Small intestine (tissue), 7 donors: ENCODE results near the gene PLCG2. TPM values are rescaled to one million over a fixed set of nuclear protein-coding genes. Genes with fewer than 3 reads are reported as not detected.
"Not testable (repeated sequence)": the region's sequence is repeated elsewhere in the genome, so short reads cannot be mapped to it uniquely, and the experiment has no call there.

ENCODE experiments used
- DNase-seq, 2 donors: peaks; one replicate each; pipeline versions ENCODE4 v3.0.0 to v3.0.0-alpha.2; 2013
- FAIRE-seq: peaks from 2 replicates; lab custom pipeline; 2012; peaks lifted over from hg19 to GRCh38; lab: Jason Lieb, UNC
- H3K27ac ChIP-seq, 3 donors: one replicate each; pipeline ENCODE4 v1.5.1; 2013; ENCODE audit warnings: low read length in 2 of 3, mild to moderate bottlenecking in 2 of 3, control low read depth in 1 of 3, inconsistent platforms in 1 of 3, low read depth in 1 of 3, moderate library complexity in 1 of 3
- H3K27me3 ChIP-seq, 3 donors: one replicate each; pipeline ENCODE4 v1.6.1; 2013; ENCODE audit warnings: low read length in 3 of 3, inconsistent platforms in 1 of 3; ENCODE audit not compliant: control insufficient read depth in 3 of 3, insufficient read depth in 3 of 3
- H3K36me3 ChIP-seq, 3 donors: one replicate each; pipeline ENCODE4 v1.6.1; 2013; ENCODE audit warnings: low read length in 3 of 3, inconsistent platforms in 1 of 3, low read depth in 1 of 3, mild to moderate bottlenecking in 1 of 3, moderate library complexity in 1 of 3; ENCODE audit not compliant: control insufficient read depth in 3 of 3, insufficient read depth in 2 of 3
- H3K4me1 ChIP-seq, 3 donors: one replicate each; pipeline ENCODE4 v1.6.1; 2013; ENCODE audit warnings: low read length in 2 of 3, inconsistent platforms in 1 of 3, low read depth in 1 of 3, mild to moderate bottlenecking in 1 of 3, moderate library complexity in 1 of 3; ENCODE audit not compliant: control insufficient read depth in 3 of 3, insufficient read depth in 2 of 3
- H3K4me3 ChIP-seq, 3 donors: one replicate each; pipeline ENCODE4 v1.5.1; 2013; ENCODE audit warnings: low read length in 3 of 3, control low read depth in 1 of 3, inconsistent platforms in 1 of 3, low read depth in 1 of 3, mild to moderate bottlenecking in 1 of 3, moderate library complexity in 1 of 3
- H3K9me3 ChIP-seq, 2 donors: one replicate each; pipeline ENCODE4 v1.6.1; 2013; ENCODE audit warnings: low read depth in 1 of 2, low read length in 1 of 2; ENCODE audit not compliant: control insufficient read depth in 2 of 2, insufficient read depth in 1 of 2
- WGBS, 3 donors: extraction: QIAGEN DNeasy Blood & Tissue Kit; methylation state at CpG; one replicate each; pipeline ENCODE4 v1.1.7; 2013; 5-methylcytosine and 5-hydroxymethylcytosine counted together
- polyA plus RNA-seq, 4 donors: library from polyadenylated mRNA; stranded (reverse) in 3 of 4; unstranded in 1 of 4; fragments of 200-250 nt in 3 of 4; fragments of 120-200 nt in 1 of 4; gene quantifications; one replicate each; pipeline versions ENCODE4 v1.2.1 to v1.2.3, GENCODE V29; 2013
- donor health status: healthy with polysubstance abuse.
- donor health status: control.
- donor health status: control.
- donor health status: Bipolar disorder and iron deficiency.
- donor health status: healthy.

The PLCG2 gene
- polyA plus RNA-seq, 4 donors = 8.4 to 27.5 (median 12.4) TPM

- Histone ChIP-seq H3K9me3 (no peaks in the 10 kb centered on the region), H3K36me3 (peaks cover 0 to 6% (median 4%) of the 10 kb centered on the region in 3 donors), H3K27ac (peak overlapping the region in 1 of 3 donors; percentile 12), H3K4me3 (no peak overlapping the region), H3K27me3 (no peaks in the 10 kb centered on the region), H3K4me1 (no peaks in the 10 kb centered on the region)
- FAIRE-seq (no peak), DNase-seq (no peak)
- 74 to 97% (median 96%) methylated on average over 3 of the region's 3 CpGs for WGBS, 3 donors
Observed at GRCh38 chr16:81868057-81868748, 89.1 kb downstream of the PLCG2 start.

- no peak overlapping the region for H3K4me3 ChIP-seq
- no peak overlapping the region for H3K27ac ChIP-seq
- FAIRE-seq = no peak
- 81 to 91% (median 85%) methylated on average over 5 of the region's 5 CpGs for WGBS, 3 donors
- H3K27me3 ChIP-seq = no peaks in the 10 kb centered on the region
- no peaks in the 10 kb centered on the region for H3K4me1 ChIP-seq
- H3K36me3 ChIP-seq = peaks cover 0 to 6% (median 4%) of the 10 kb centered on the region in 3 donors
- H3K9me3 ChIP-seq = no peaks in the 10 kb centered on the region
- no peak for DNase-seq
Observed at GRCh38 chr16:81869326-81869725, 90.2 kb downstream of the PLCG2 start.

- 73 to 76% (median 73%) methylated on average over 4 of the region's 4 CpGs for WGBS, 3 donors
Observed at GRCh38 chr16:81873206-81873605, 94.1 kb downstream of the PLCG2 start.

GRCh38 chr16:81873843-81874752, 95.0 kb downstream of the PLCG2 start:
- H3K9me3 ChIP-seq = no peaks in the 10 kb centered on the region
- 15 to 26% (median 16%) methylated on average over 6 of the region's 6 CpGs for WGBS, 3 donors
- no peaks in the 10 kb centered on the region for H3K27me3 ChIP-seq
- H3K27ac ChIP-seq = no peak overlapping the region
- no peaks in the 10 kb centered on the region for H3K4me1 ChIP-seq
- FAIRE-seq (no peak), DNase-seq (peak; percentile 55 to 64)
- H3K4me3 ChIP-seq = no peak overlapping the region
- H3K36me3 ChIP-seq = peaks cover 0 to 6% (median 0%) of the 10 kb centered on the region in 3 donors

More at GRCh38 chr16:81873206-81873605, 94.1 kb downstream of the PLCG2 start:
- Histone ChIP-seq H3K4me1 (no peaks in the 10 kb centered on the region), H3K27me3 (no peaks in the 10 kb centered on the region), H3K27ac (no peak overlapping the region), H3K36me3 (peaks cover 0 to 6% (median 0%) of the 10 kb centered on the region in 3 donors), H3K4me3 (no peak overlapping the region), H3K9me3 (no peaks in the 10 kb centered on the region)
- no peak for FAIRE-seq
- DNase-seq = no peak

- Histone ChIP-seq H3K36me3 (peaks cover 0 to 6% (median 0%) of the 10 kb centered on the region in 3 donors), H3K4me3 (no peak overlapping the region), H3K27me3 (no peaks in the 10 kb centered on the region), H3K27ac (no peak overlapping the region), H3K9me3 (no peaks in the 10 kb centered on the region), H3K4me1 (no peaks in the 10 kb centered on the region)
- DNase-seq (no peak), FAIRE-seq (no peak)
- WGBS, 3 donors = 70 to 82% (median 77%) methylated on average over 5 of the region's 5 CpGs
Observed at GRCh38 chr16:81875461-81875860, 96.4 kb downstream of the PLCG2 start.

GRCh38 chr16:81876273-81876900, 97.3 kb downstream of the PLCG2 start:
- Histone ChIP-seq H3K4me1 (no peaks in the 10 kb centered on the region), H3K36me3 (peaks cover 0 to 6% (median 2%) of the 10 kb centered on the region in 3 donors), H3K9me3 (no peaks in the 10 kb centered on the region), H3K4me3 (no peak overlapping the region), H3K27me3 (no peaks in the 10 kb centered on the region), H3K27ac (no peak overlapping the region)
- FAIRE-seq = no peak
- 86 to 92% (median 90%) methylated on average over 10 of the region's 10 CpGs for WGBS, 3 donors
- DNase-seq = no peak

GRCh38 chr16:81877490-81877889, 98.4 kb downstream of the PLCG2 start:
- DNase-seq = peak in 1 of 2 donors; percentile 47
- H3K27me3 ChIP-seq, H3K9me3 ChIP-seq, H3K4me1 ChIP-seq, H3K36me3 ChIP-seq, H3K27ac ChIP-seq, H3K4me3 ChIP-seq, FAIRE-seq: not testable (repeated sequence)
- WGBS, 3 donors = 87 to 93% (median 89%) methylated on average over 12 of the region's 12 CpGs

GRCh38 chr16:81878529-81878928, 99.4 kb downstream of the PLCG2 start:
- H3K27ac ChIP-seq = no peak overlapping the region
- DNase-seq (no peak), FAIRE-seq (no peak)
- no peaks in the 10 kb centered on the region for H3K9me3 ChIP-seq
- peaks cover 0 to 10% (median 2%) of the 10 kb centered on the region in 3 donors for H3K36me3 ChIP-seq
- H3K27me3 ChIP-seq = no peaks in the 10 kb centered on the region
- no peak overlapping the region for H3K4me3 ChIP-seq
- WGBS, 3 donors = 90 to 96% (median 92%) methylated on average over 10 of the region's 10 CpGs
- no peaks in the 10 kb centered on the region for H3K4me1 ChIP-seq
